Prostate gland (tissue), 2 donors: ENCODE measurements around the gene COPG1.

Experiments used
- CTCF ChIP-seq, 4 experiments: fragments of 200-600 bp in 2 of 4; fragments of 450-650 bp in 2 of 4; sonication (generic) in 2 of 4; IDR thresholded peaks; 1 replicate in 3 of 4; 2 replicates in 1 of 4; pipeline ENCODE4 v1.5.1; 2016 to 2019; ENCODE audit warnings: antibody characterized with exemption in 4 of 4, mild to moderate bottlenecking in 2 of 4, moderate library complexity in 2 of 4
- POLR2A ChIP-seq: fragments of 450-650 bp; IDR thresholded peaks from one replicate; pipeline ENCODE4 v1.6.1; 2016; ENCODE audit warnings: antibody characterized with exemption, mild to moderate bottlenecking

- no peak for TF ChIP-seq POLR2A
- TF ChIP-seq CTCF (IDR thresholded peaks at IDR 0.05) = no peak
Observed at GRCh38 chr3:129282727-129283327, 33.4 kb downstream of the COPG1 start.
